Smooth muscle cell (in vitro differentiated cells): Measurements from ENCODE around the gene SPR. TPM values are rescaled to one million over a fixed set of nuclear protein-coding genes. Genes with fewer than 3 reads are reported as not detected.

ENCODE experiments used
- DNase-seq: peaks from one replicate; lab custom pipeline; 2025; ENCODE audit not compliant: unreplicated experiment; lab: John Stamatoyannopoulos, UW
- H2AFZ ChIP-seq: fragments of 200-600 bp; sonication (generic); 2 replicates; pipeline ENCODE4 v1.6.0; 2016; ENCODE audit warnings: antibody characterized with exemption, low read depth, mild to moderate bottlenecking
- H3F3A ChIP-seq: fragments of 200-600 bp; sonication (generic); 2 replicates; pipeline ENCODE4 v1.6.0; 2017; ENCODE audit warnings: antibody characterized with exemption, low read depth
- H3K27ac ChIP-seq: fragments of 200-600 bp; sonication (generic); 2 replicates; pipeline ENCODE4 v1.5.1; 2016; ENCODE audit warnings: low read depth, mild to moderate bottlenecking
- H3K27me3 ChIP-seq: fragments of 200-600 bp; sonication (generic); 2 replicates; pipeline ENCODE4 v1.6.1; 2016; ENCODE audit warnings: low read depth, mild to moderate bottlenecking
- H3K36me3 ChIP-seq: fragments of 200-600 bp; sonication (generic); 2 replicates; pipeline ENCODE4 v1.5.1; 2016; ENCODE audit warnings: low read depth
- H3K4me1 ChIP-seq: fragments of 200-600 bp; sonication (generic); 2 replicates; pipeline ENCODE4 v1.5.1; 2016; ENCODE audit warnings: low read depth
- H3K4me2 ChIP-seq: fragments of 200-600 bp; sonication (generic); 2 replicates; pipeline ENCODE4 v1.6.0; 2016; ENCODE audit warnings: mild to moderate bottlenecking
- H3K4me3 ChIP-seq: fragments of 200-600 bp; sonication (generic); 2 replicates; pipeline ENCODE4 v1.5.1; 2016; ENCODE audit warnings: mild to moderate bottlenecking
- H3K79me2 ChIP-seq: fragments of 200-600 bp; sonication (generic); 2 replicates; pipeline ENCODE4 v1.6.0; 2016; ENCODE audit warnings: low read depth, mild to moderate bottlenecking
- H3K9ac ChIP-seq: fragments of 200-600 bp; sonication (generic); 2 replicates; pipeline ENCODE4 v1.6.0; 2016; ENCODE audit warnings: low read depth
- H3K9me3 ChIP-seq: fragments of 200-600 bp; sonication (generic); replicated peaks from 2 replicates; pipeline ENCODE4 v1.5.1; 2016; ENCODE audit warnings: low read depth
- H4K20me1 ChIP-seq: fragments of 200-600 bp; sonication (generic); 2 replicates; pipeline ENCODE4 v1.6.0; 2016; ENCODE audit warnings: low read depth
- WGBS: methylation state at CpG from one replicate; pipeline ENCODE4 v1.1.7; 2016; ENCODE audit warnings: low lambda C conversion rate; 5-methylcytosine and 5-hydroxymethylcytosine counted together
- polyA plus RNA-seq: library from polyadenylated mRNA; unstranded; fragments of >200 nt; fragmentation: Nextera tagmentation; extraction: Ambion mirVana; gene quantifications from 2 replicates; pipeline ENCODE4 v1.2.1, GENCODE V29; 2016
- total RNA-seq: library from RNA; depleted of rRNA; stranded (reverse); fragments of >200 nt; gene quantifications from 2 replicates; pipeline ENCODE4 v1.2.3, GENCODE V29; 2014
- TF ChIP-seq, protein P1 (sequence below): fragments of 200-600 bp; sonication (generic); IDR thresholded peaks from 2 replicates; pipeline ENCODE4 v1.5.1; 2017; ENCODE audit warnings: borderline replicate concordance, mild to moderate bottlenecking, antibody characterized with exemption; ENCODE audit not compliant: insufficient read depth, poor library complexity, severe bottlenecking

SPR gene
- total and polyA plus RNA-seq, 2 experiments from 2014 or later = 4.1 to 13.2 TPM

DNA sequence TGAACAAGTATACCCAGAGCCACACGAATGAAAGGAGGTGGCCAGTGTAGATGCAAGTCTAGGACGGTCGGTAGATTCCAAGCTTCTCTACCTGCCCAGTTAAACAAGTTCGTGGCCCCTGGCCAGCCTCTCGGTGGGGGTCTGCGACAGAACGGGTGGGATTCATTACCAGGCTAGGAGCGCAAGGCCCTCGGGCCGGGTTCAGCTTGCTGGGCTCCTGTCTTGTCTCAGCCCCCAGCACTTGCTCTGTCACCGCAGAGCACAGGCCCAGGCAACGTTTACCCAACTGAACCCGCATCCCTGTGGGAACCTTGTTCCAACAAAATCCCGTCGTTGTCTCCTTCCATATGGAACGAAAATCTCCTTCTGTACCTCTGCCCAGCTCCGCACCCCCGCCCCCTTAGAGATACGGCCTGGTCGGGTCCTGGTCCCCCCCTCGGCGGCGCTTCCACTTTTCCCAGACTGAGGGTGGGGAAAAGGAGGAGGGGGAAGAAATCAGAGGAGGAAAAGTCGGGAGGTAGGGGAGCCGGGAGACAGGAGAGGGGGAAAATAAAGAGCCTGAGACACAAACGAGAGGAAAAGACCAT lies 28.2 kb downstream of the SPR start:
- Histone ChIP-seq H3K9ac (no peak overlapping the region), H2AFZ (no peak overlapping the region), H3K27ac (no peak overlapping the region), H3K4me3 (peak overlapping the region; percentile 36), H3K36me3 (no peaks in the 10 kb centered on the region), H3K4me2 (peak overlapping the region; percentile 75), H3K4me1 (peaks cover 28% of the 10 kb centered on the region), H3K79me2 (no peaks in the 10 kb centered on the region), H3K27me3 (peaks cover 100% of the 10 kb centered on the region), H3K9me3 (no peaks in the 10 kb centered on the region), H3F3A (no peaks in the 10 kb centered on the region), H4K20me1 (peaks cover 7% of the 10 kb centered on the region)
- no peak for DNase-seq
- TF ChIP-seq, protein P1, sequence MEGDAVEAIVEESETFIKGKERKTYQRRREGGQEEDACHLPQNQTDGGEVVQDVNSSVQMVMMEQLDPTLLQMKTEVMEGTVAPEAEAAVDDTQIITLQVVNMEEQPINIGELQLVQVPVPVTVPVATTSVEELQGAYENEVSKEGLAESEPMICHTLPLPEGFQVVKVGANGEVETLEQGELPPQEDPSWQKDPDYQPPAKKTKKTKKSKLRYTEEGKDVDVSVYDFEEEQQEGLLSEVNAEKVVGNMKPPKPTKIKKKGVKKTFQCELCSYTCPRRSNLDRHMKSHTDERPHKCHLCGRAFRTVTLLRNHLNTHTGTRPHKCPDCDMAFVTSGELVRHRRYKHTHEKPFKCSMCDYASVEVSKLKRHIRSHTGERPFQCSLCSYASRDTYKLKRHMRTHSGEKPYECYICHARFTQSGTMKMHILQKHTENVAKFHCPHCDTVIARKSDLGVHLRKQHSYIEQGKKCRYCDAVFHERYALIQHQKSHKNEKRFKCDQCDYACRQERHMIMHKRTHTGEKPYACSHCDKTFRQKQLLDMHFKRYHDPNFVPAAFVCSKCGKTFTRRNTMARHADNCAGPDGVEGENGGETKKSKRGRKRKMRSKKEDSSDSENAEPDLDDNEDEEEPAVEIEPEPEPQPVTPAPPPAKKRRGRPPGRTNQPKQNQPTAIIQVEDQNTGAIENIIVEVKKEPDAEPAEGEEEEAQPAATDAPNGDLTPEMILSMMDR = no peak
- 4% methylated on average over 25 of the region's 26 CpGs for WGBS

- no peak for DNase-seq
- no peaks in the 10 kb centered on the region for H3F3A ChIP-seq
- peaks cover 100% of the 10 kb centered on the region for H3K27me3 ChIP-seq
- peaks cover 28% of the 10 kb centered on the region for H3K4me1 ChIP-seq
- peak overlapping the region; percentile 75 for H3K4me2 ChIP-seq
- no peaks in the 10 kb centered on the region for H3K79me2 ChIP-seq
- TF ChIP-seq, protein P1 = no peak
- no peak overlapping the region for H3K27ac ChIP-seq
- peaks cover 7% of the 10 kb centered on the region for H4K20me1 ChIP-seq
- H3K4me3 ChIP-seq = peak overlapping the region; percentile 36
- H3K36me3 ChIP-seq = no peaks in the 10 kb centered on the region
- 2% methylated on average over 73 of the region's 86 CpGs for WGBS
- no peak overlapping the region for H2AFZ ChIP-seq
- no peaks in the 10 kb centered on the region for H3K9me3 ChIP-seq
- no peak overlapping the region for H3K9ac ChIP-seq
These were observed 28.9 kb downstream of the SPR start for GRCh38 chr2:72915907-72916742.

DNA sequence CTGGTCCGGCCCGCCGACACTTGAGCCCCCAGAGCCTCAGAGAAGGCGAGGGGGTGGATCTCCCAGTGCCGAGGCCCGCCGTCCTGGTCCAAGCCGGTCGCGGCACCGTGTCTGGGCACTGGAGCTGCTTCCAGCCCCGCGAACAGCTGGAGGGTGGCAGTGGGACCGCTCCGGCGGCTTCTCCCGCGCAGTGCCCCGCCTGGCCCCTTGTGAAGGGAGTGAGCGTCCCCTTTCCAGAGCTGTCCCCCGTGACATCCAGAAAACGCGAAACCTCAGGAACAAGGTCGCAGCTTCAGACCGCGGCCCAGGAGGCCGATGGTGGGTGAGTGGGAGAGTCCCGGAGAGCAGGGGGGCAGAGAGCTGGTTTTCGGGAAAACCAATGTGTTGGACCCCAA lies 29.5 kb downstream of the SPR start:
- DNase-seq = no peak
- peaks cover 28% of the 10 kb centered on the region for H3K4me1 ChIP-seq
- under 1% methylated on average over 29 of the region's 29 CpGs for WGBS
- peaks cover 100% of the 10 kb centered on the region for H3K27me3 ChIP-seq
- no peak overlapping the region for H3K27ac ChIP-seq
- no peaks in the 10 kb centered on the region for H3K36me3 ChIP-seq
- H3K4me2 ChIP-seq = peak overlapping the region; percentile 75
- no peak overlapping the region for H3K9ac ChIP-seq
- H3K79me2 ChIP-seq = no peaks in the 10 kb centered on the region
- TF ChIP-seq, protein P1 = no peak
- H3F3A ChIP-seq = no peaks in the 10 kb centered on the region
- peak overlapping the region; percentile 36 for H3K4me3 ChIP-seq
- H4K20me1 ChIP-seq = peaks cover 7% of the 10 kb centered on the region
- H2AFZ ChIP-seq = no peak overlapping the region
- no peaks in the 10 kb centered on the region for H3K9me3 ChIP-seq
